Hepatocyte (in vitro differentiated cells): ENCODE data around the gene KIF25.

Experiments
- EZH2 ChIP-seq: fragments of 200-600 bp; sonication (generic); IDR thresholded peaks from 2 replicates; pipeline ENCODE4 v1.6.1; 2016; ENCODE audit warnings: antibody characterized with exemption, mild to moderate bottlenecking, borderline replicate concordance
- EZH2phosphoT487 ChIP-seq: fragments of 200-600 bp; sonication (generic); IDR thresholded peaks from one replicate; pipeline ENCODE4 v1.6.1; 2018; ENCODE audit warnings: antibody characterized with exemption, mild to moderate bottlenecking, low read depth, moderate library complexity; ENCODE audit not compliant: unreplicated experiment, severe bottlenecking
- TF ChIP-seq, protein P1 (sequence below): fragments of 200-600 bp; sonication (generic); IDR thresholded peaks from 2 replicates; pipeline ENCODE4 v1.5.1; 2016; ENCODE audit warnings: antibody characterized with exemption, mild to moderate bottlenecking; ENCODE audit not compliant: poor library complexity

- TF ChIP-seq, protein P1, sequence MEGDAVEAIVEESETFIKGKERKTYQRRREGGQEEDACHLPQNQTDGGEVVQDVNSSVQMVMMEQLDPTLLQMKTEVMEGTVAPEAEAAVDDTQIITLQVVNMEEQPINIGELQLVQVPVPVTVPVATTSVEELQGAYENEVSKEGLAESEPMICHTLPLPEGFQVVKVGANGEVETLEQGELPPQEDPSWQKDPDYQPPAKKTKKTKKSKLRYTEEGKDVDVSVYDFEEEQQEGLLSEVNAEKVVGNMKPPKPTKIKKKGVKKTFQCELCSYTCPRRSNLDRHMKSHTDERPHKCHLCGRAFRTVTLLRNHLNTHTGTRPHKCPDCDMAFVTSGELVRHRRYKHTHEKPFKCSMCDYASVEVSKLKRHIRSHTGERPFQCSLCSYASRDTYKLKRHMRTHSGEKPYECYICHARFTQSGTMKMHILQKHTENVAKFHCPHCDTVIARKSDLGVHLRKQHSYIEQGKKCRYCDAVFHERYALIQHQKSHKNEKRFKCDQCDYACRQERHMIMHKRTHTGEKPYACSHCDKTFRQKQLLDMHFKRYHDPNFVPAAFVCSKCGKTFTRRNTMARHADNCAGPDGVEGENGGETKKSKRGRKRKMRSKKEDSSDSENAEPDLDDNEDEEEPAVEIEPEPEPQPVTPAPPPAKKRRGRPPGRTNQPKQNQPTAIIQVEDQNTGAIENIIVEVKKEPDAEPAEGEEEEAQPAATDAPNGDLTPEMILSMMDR = no peak
- TF ChIP-seq EZH2phosphoT487 = no peak
- TF ChIP-seq EZH2 = no peak
Measured at GRCh38 chr6:168017629-168018028, 20.2 kb downstream of the KIF25 start.
